Ammon's horn (tissue), 1 donor: ENCODE results near the gene ROPN1L.
"Not testable (repeated sequence)": the region's sequence is repeated elsewhere in the genome, so short reads cannot be mapped to it uniquely, and the experiment has no call there.

Experiments
- DNase-seq: peaks from one replicate; pipeline ENCODE4 v3.0.0-alpha.2; 2016; ENCODE audit warnings: low spot score

The ROPN1L gene

GRCh38 chr5:10501554-10502075 lies 59.9 kb downstream of the ROPN1L start:
- no peak for DNase-seq

- no peak for DNase-seq
These were observed 60.5 kb downstream of the ROPN1L start for GRCh38 chr5:10502130-10502529.

- DNase-seq, result no peak
These were observed 60.9 kb downstream of the ROPN1L start for GRCh38 chr5:10502578-10502977.

GRCh38 chr5:10503321-10503720 lies 61.6 kb downstream of the ROPN1L start:
- DNase-seq, result no peak

- no peak for DNase-seq
These were observed 62.5 kb downstream of the ROPN1L start for GRCh38 chr5:10503997-10504793.

- DNase-seq, result no peak
These were observed 63.9 kb downstream of the ROPN1L start for GRCh38 chr5:10505517-10506095.

- DNase-seq, result no peak
These were observed 64.9 kb downstream of the ROPN1L start for GRCh38 chr5:10506535-10506934.

GRCh38 chr5:10507575-10508096 lies 66.0 kb downstream of the ROPN1L start:
- DNase-seq, result no peak

GRCh38 chr5:10509575-10509974 lies 67.9 kb downstream of the ROPN1L start:
- DNase-seq, result no peak

- no peak for DNase-seq
These were observed 70.3 kb downstream of the ROPN1L start for GRCh38 chr5:10511741-10512640.

GRCh38 chr5:10513501-10514442 lies 72.1 kb downstream of the ROPN1L start:
- no peak for DNase-seq

- not testable (repeated sequence) for DNase-seq
These were observed 72.9 kb downstream of the ROPN1L start for GRCh38 chr5:10514572-10514971.
